Stimulated activated CD8-positive, alpha-beta memory T cell treated with anti-CD3 and anti-CD28 coated beads, Interleukin-2, amount 100 ng/mL, for 1 hour (primary cell): ENCODE data around the gene DCUN1D1.

Experiments
- DNase-seq, 2 donors: peaks; one replicate each; pipeline ENCODE4 v3.0.0-alpha.2; 2020; ENCODE audit warnings: low read depth in 2 of 2

Gene DCUN1D1

GRCh38 chr3:182972387-182972786 lies 8.0 kb downstream of the DCUN1D1 start:
- DNase-seq: no peak

GRCh38 chr3:182971637-182972036 lies 8.7 kb downstream of the DCUN1D1 start:
- DNase-seq: no peak

DNA sequence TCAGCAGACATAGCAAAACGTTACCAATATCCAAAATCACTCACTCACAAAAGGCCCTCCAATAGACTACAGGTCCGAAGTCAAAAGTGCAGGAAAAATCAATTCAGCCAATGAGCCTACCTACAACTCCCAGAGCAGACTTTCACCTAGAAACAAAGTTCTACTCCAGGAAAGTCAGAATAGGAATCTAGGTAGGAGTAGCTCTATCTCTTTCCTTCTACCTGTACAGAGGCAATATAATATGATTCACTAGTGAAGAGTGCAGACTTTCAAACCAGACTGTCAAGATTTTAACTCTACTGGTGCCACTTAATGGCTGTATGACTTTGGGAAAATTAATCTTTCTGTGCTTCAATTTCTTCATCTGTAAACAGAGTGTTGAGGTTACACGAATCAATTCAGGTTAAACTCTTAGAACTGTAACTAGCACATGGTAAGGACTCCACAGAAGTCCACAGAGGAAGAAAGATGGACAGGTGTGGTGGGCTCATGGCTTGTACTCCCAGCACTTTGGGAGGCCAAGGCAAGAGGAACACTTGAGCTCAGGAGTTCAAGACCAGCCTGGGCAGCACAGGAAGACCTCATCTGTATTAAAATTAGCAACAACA lies 9.4 kb downstream of the DCUN1D1 start:
- DNase-seq: no peak

GRCh38 chr3:182969853-182970252 lies 10.5 kb downstream of the DCUN1D1 start:
- no peak for DNase-seq

DNA sequence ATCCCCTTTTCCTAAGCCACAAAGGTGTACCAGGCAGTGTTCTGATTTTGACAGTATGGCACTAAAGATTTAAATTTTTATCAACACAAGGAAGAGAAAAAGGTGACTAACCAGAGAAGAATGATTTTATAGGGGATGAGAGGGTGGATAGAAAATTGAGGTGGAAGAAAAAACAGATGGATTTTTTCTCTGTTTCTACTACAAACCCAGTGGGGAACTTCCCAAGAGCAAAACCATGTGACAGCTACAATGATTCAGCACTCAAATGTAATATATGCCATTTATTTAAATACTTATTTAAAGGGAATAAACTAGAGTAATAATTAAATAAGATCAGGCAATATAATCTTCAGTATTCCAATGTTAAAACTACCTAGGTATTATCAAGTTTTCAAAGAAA lies 11.1 kb downstream of the DCUN1D1 start:
- no peak for DNase-seq

GRCh38 chr3:182967218-182968204 lies 12.8 kb downstream of the DCUN1D1 start:
- no peak for DNase-seq

GRCh38 chr3:182965861-182966366 lies 14.4 kb downstream of the DCUN1D1 start:
- no peak for DNase-seq

- no peak for DNase-seq
Measured at GRCh38 chr3:182964179-182964578, 16.2 kb downstream of the DCUN1D1 start.

DNA sequence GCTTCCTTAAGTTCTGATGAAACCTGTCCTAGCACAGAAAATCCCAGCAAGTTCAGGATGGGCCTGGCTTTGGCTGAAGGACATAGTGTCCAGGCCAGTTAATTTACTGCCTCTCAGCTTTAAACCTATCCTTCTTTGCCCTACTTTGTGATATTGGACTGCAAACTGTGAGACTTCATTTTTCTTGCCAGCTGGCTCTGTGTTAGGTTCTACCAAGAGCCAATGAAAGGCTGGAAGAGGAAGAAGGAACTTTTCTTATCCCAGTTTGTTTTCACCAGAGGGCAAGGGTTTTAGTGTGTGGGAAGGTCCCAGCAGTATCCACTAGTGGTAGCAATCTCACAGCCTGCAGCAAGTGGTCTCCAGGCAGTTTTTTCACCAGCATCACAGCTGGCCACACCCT lies 18.2 kb downstream of the DCUN1D1 start:
- no peak for DNase-seq

DNA sequence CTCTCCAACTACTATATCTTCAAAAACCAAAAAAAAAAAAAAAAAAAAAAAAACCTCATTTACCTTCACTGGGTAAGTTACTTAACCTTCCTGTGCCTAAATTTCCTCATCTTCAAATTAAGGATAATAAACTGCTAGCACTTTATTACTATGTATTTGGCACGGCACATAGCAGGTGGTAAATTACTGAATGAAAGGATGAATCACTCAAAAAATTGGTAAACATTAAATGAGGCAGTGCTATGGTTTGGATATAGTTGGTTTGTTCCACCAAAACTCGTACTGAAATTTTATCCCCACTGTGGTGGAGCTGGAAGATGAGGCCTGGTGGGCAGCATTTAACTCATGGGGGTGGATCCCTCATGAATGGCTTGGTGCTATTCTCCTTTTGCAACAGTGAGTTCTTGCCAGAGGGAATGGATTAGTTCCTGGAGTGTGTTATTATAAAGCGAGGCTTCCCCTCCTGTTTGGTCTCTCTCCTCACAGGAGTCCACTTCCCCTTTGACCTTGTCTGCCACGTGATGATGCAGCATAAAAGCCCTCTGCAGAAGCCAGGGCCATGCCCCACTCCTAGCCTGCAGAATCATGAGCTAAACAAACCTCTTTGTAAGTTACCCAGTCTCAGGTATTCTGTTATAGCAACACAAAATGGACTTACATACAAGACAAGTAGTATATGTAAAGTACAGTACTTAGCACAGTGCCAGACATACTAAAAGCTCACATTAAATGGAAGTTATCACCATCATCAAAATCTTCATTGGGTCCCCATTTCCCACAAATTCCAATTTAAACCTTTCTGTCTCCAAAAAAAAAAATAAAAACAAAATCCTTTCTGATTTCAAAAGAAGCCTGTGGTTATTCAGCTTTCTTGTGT lies 20.6 kb downstream of the DCUN1D1 start:
- DNase-seq: no peak

GRCh38 chr3:182957676-182958266 lies 22.6 kb downstream of the DCUN1D1 start:
- DNase-seq: no peak

DNA sequence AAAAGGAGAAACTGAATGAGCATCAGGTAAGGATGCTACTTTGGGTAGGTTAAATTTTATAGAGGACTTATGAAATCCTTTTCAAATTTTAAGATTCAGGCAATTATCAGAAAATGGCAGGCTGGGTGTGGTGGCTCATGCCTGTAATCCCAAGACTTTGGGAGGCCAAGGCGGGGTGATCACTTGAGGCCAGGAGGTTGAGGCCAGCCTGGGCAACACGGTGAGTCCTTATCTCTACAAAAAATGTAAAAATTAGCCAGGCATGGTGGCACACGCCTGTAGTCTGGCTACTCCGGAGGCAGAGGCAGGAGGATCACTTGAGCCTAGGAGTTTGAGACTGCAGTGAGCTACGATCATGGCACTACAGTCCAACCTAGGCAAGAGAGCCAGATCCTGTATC lies 23.1 kb downstream of the DCUN1D1 start:
- no peak for DNase-seq

- no peak for DNase-seq
Measured at GRCh38 chr3:182954553-182955235, 25.6 kb downstream of the DCUN1D1 start.

DNA sequence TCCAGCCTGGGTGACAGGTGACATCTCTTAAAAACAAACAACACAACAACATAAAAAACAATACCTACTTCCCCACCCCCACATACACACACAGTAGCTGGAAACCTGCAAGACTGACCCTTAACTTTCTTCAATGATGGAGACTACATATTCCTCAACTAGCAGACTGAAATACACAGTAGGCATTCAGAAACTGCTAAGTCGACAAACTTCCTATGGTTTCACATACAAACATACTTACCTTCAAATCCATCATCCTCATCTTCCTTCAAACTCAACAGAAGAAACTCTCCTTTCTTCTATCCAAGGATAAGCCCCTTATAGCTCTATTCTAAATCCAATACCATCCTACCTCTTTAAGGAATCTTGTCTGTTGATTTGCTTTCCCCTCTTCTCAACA lies 30.6 kb downstream of the DCUN1D1 start:
- no peak for DNase-seq

GRCh38 chr3:182948305-182948704 lies 32.0 kb downstream of the DCUN1D1 start:
- DNase-seq: no peak

DNA sequence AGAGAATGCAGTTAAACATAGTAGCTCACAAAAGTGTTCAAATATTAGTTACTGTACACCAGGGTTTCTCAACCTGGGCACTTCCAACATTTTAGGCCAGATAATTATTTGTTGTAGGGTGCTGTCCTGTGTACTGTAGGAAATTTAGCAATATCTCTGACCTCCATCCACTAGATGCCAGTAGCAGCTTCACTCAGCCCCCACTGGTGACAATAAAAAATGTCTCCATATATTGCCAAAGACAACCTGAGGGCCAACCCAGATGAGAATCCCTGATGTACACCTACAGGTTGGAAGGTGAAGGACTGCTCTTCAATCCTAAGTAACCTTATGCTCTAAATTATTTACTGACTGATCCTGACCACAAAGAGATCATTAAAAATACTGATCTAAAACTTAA lies 32.5 kb downstream of the DCUN1D1 start:
- DNase-seq: no peak

GRCh38 chr3:182941719-182942118 lies 38.6 kb downstream of the DCUN1D1 start:
- no peak for DNase-seq

DNA sequence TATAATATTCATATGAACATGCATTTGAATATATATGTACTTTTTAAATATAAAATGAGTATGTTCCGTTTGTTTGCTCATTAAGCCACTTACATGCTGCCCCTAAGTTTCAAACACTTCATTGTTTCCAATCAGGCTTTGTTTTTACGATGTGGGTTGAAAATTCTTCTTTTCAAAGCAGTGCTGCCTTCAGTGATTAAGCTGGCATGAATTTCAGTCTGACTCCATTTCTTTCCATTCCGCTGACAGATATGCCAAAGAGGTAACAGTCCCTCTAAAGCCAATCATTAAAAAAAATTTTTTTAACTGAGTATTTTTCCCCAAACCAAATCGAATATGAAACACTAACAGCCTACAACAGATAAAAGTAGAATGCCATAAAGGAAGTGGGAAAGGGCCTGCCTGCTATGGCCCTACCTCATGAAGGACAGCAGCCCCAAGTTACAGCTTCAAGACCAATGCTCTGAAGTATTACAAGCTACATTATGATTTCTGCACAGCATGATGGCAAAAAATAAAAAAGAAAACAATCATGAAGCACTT lies 40.0 kb downstream of the DCUN1D1 start:
- no peak for DNase-seq

DNA sequence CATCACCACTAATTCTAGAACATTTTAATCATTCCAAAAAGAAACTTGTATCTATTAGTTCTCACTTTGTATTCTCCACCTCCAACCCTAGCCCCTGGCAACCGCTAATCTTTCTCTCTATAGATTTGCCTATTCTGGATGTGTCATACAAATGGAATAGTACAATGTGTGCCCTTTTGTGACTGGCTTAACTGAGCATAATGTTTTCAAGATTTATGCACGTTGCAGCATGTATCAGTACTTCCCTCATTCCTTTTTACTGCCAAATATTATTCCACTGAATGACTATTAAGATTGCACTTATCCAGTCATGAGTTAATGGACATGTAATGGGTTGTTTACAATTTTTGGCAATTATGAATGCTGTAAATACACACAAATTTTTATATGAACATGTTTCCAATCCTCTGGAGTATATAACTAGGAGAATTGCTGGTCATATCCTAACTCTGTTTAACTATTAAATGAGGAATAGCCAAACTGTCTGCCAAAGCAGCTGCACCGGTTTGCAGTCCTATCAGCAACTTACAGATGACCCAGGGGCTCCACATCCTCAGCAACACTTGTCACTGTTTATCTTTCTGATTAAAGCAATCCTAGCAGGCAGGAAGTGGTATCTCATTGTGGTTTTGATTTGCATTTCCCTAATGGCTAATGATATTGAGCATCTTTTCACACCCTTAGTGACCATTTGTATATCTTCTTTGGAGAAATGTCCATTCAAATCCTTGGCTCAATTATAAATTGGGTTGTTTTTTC lies 42.9 kb downstream of the DCUN1D1 start:
- no peak for DNase-seq

GRCh38 chr3:182936918-182937285 lies 43.4 kb downstream of the DCUN1D1 start:
- DNase-seq: no peak
